Stimulated activated naive B cell treated with anti-CD40 and anti-IgM and Interleukin-4, amounts not matched to agents 10 μg/mL and 1 μg/mL and 100 μg/mL, for 72 hours (primary cell): Measurements from ENCODE around the gene SMAP2.
A peak's percentile ranks its signal among the peaks of the same experiment; 100 is the strongest.

ENCODE experiments used
- ATAC-seq, 2 donors: fragments of 150-1000 bp; cut with Tn5 transposase; replicated peaks; 2 replicates each; pipeline ENCODE4 v1.10.0; 2021; ENCODE audit warnings: moderate library complexity in 1 of 2
- DNase-seq: peaks from one replicate; pipeline ENCODE4 v3.0.0; 2021
- H3K27ac Mint-ChIP-seq: one replicate; pipeline ENCODE4 v1.8.0; 2022; ENCODE audit warnings: mild to moderate bottlenecking, mixed read lengths
- H3K27me3 Mint-ChIP-seq, 2 donors: one replicate each; pipeline ENCODE4 v1.8.0; 2022; ENCODE audit warnings: mixed read lengths in 2 of 2
- H3K36me3 Mint-ChIP-seq, 2 donors: one replicate each; pipeline ENCODE4 v1.8.0; 2022; ENCODE audit warnings: mixed read lengths in 2 of 2, mild to moderate bottlenecking in 1 of 2
- H3K4me1 Mint-ChIP-seq, 2 donors: one replicate each; pipeline ENCODE4 v1.8.0; 2022; ENCODE audit warnings: mixed read lengths in 2 of 2, mild to moderate bottlenecking in 1 of 2
- H3K4me3 Mint-ChIP-seq, 2 donors: one replicate each; pipeline ENCODE4 v1.8.0; 2022; ENCODE audit warnings: mild to moderate bottlenecking in 2 of 2, mixed read lengths in 2 of 2, moderate library complexity in 1 of 2
- H3K9me3 Mint-ChIP-seq, 2 donors: one replicate each; pipeline ENCODE4 v1.8.0; 2022; ENCODE audit warnings: mixed read lengths in 2 of 2, mild to moderate bottlenecking in 1 of 2

SMAP2 gene

GRCh38 chr1:40357625-40358024 is 15.9 kb upstream of the SMAP2 start:
- DNase-seq: no peak
- H3K4me3 Mint-ChIP-seq: no peak overlapping the region
- peaks cover 27 to 33% of the 10 kb centered on the region in 2 donors for H3K4me1 Mint-ChIP-seq
- peaks cover 4 to 12% of the 10 kb centered on the region in 2 donors for H3K36me3 Mint-ChIP-seq
- ATAC-seq: no peak
- H3K27ac Mint-ChIP-seq: no peak overlapping the region
- H3K9me3 Mint-ChIP-seq: peaks cover 2 to 4% of the 10 kb centered on the region in 2 donors
- no peaks in the 10 kb centered on the region for H3K27me3 Mint-ChIP-seq

- DNase-seq (no peak), ATAC-seq (no peak)
- Mint-ChIP-seq H3K36me3 (peaks cover 4 to 12% of the 10 kb centered on the region in 2 donors), H3K9me3 (peaks cover 2 to 4% of the 10 kb centered on the region in 2 donors), H3K27me3 (no peaks in the 10 kb centered on the region), H3K27ac (no peak overlapping the region), H3K4me3 (no peak overlapping the region), H3K4me1 (peaks cover 28 to 30% of the 10 kb centered on the region in 2 donors)
These were observed 12.9 kb upstream of the SMAP2 start for GRCh38 chr1:40360631-40361030.

- DNase-seq: no peak
- Mint-ChIP-seq H3K4me3 (no peak overlapping the region), H3K4me1 (peaks cover 23 to 24% of the 10 kb centered on the region in 2 donors), H3K9me3 (peaks cover 2 to 4% of the 10 kb centered on the region in 2 donors), H3K27ac (no peak overlapping the region), H3K27me3 (no peaks in the 10 kb centered on the region), H3K36me3 (peaks cover 4 to 12% of the 10 kb centered on the region in 2 donors)
- ATAC-seq: no peak
These were observed 12.3 kb upstream of the SMAP2 start for GRCh38 chr1:40361201-40361600.

GRCh38 chr1:40361637-40362036 is 11.9 kb upstream of the SMAP2 start:
- ATAC-seq: no peak
- H3K36me3 Mint-ChIP-seq: peaks cover 4 to 12% of the 10 kb centered on the region in 2 donors
- H3K4me1 Mint-ChIP-seq: peaks cover 20 to 21% of the 10 kb centered on the region in 2 donors
- H3K9me3 Mint-ChIP-seq: peaks cover 2 to 4% of the 10 kb centered on the region in 2 donors
- no peak overlapping the region for H3K4me3 Mint-ChIP-seq
- no peak overlapping the region for H3K27ac Mint-ChIP-seq
- no peak for DNase-seq
- H3K27me3 Mint-ChIP-seq: no peaks in the 10 kb centered on the region

- Mint-ChIP-seq H3K4me1 (peaks cover 14 to 19% of the 10 kb centered on the region in 2 donors), H3K4me3 (no peak overlapping the region), H3K27ac (no peak overlapping the region), H3K9me3 (peaks cover 2 to 4% of the 10 kb centered on the region in 2 donors), H3K36me3 (peaks cover 4 to 12% of the 10 kb centered on the region in 2 donors), H3K27me3 (no peaks in the 10 kb centered on the region)
- no peak for DNase-seq
- ATAC-seq: no peak
These were observed 11.3 kb upstream of the SMAP2 start for GRCh38 chr1:40362199-40362598.

GRCh38 chr1:40362699-40363098 is 10.8 kb upstream of the SMAP2 start:
- DNase-seq (no peak), ATAC-seq (no peak)
- peaks cover 2 to 4% of the 10 kb centered on the region in 2 donors for H3K9me3 Mint-ChIP-seq
- H3K27me3 Mint-ChIP-seq: no peaks in the 10 kb centered on the region
- peaks cover 4 to 12% of the 10 kb centered on the region in 2 donors for H3K36me3 Mint-ChIP-seq
- H3K4me3 Mint-ChIP-seq: no peak overlapping the region
- H3K4me1 Mint-ChIP-seq: peaks cover 14 to 19% of the 10 kb centered on the region in 2 donors
- no peak overlapping the region for H3K27ac Mint-ChIP-seq

GRCh38 chr1:40363721-40364120 is 9.8 kb upstream of the SMAP2 start:
- no peaks in the 10 kb centered on the region for H3K27me3 Mint-ChIP-seq
- peaks cover 2 to 4% of the 10 kb centered on the region in 2 donors for H3K9me3 Mint-ChIP-seq
- peak overlapping the region in 1 of 2 donors; percentile 16 for H3K4me3 Mint-ChIP-seq
- peaks cover 14 to 19% of the 10 kb centered on the region in 2 donors for H3K4me1 Mint-ChIP-seq
- H3K27ac Mint-ChIP-seq: peak overlapping the region; percentile 74
- peak; percentile 100 for ATAC-seq
- H3K36me3 Mint-ChIP-seq: peaks cover 4 to 10% of the 10 kb centered on the region in 2 donors
- no peak for DNase-seq

GRCh38 chr1:40371707-40372258 is 1.7 kb upstream of the SMAP2 start:
- DNase-seq (no peak), ATAC-seq (no peak)
- H3K9me3 Mint-ChIP-seq: no peaks in the 10 kb centered on the region
- H3K4me3 Mint-ChIP-seq: no peak overlapping the region
- no peaks in the 10 kb centered on the region for H3K27me3 Mint-ChIP-seq
- peaks cover 24 to 32% of the 10 kb centered on the region in 2 donors for H3K4me1 Mint-ChIP-seq
- no peak overlapping the region for H3K27ac Mint-ChIP-seq
- H3K36me3 Mint-ChIP-seq: peaks cover 17 to 19% of the 10 kb centered on the region in 2 donors

- Mint-ChIP-seq H3K9me3 (no peaks in the 10 kb centered on the region), H3K4me3 (peak overlapping the region; percentile 99), H3K27ac (peak overlapping the region; percentile 99), H3K4me1 (peaks cover 29 to 42% of the 10 kb centered on the region in 2 donors), H3K36me3 (peaks cover 17 to 27% of the 10 kb centered on the region in 2 donors), H3K27me3 (no peaks in the 10 kb centered on the region)
- no peak for DNase-seq
- no peak for ATAC-seq
These were observed 737 bp upstream of the SMAP2 start for GRCh38 chr1:40372658-40373322.

- H3K27ac Mint-ChIP-seq: peak overlapping the region; percentile 86
- H3K36me3 Mint-ChIP-seq: peaks cover 36 to 50% of the 10 kb centered on the region in 2 donors
- DNase-seq (no peak), ATAC-seq (no peak)
- peak overlapping the region; percentile 63 to 67 for H3K4me3 Mint-ChIP-seq
- H3K27me3 Mint-ChIP-seq: no peaks in the 10 kb centered on the region
- H3K4me1 Mint-ChIP-seq: peaks cover 38 to 68% of the 10 kb centered on the region in 2 donors
- H3K9me3 Mint-ChIP-seq: no peaks in the 10 kb centered on the region
These were observed 4.0 kb downstream of the SMAP2 start for GRCh38 chr1:40377512-40377911.

- H3K27ac Mint-ChIP-seq: peak overlapping the region; percentile 99
- peaks cover 46 to 61% of the 10 kb centered on the region in 2 donors for H3K36me3 Mint-ChIP-seq
These were observed 6.4 kb downstream of the SMAP2 start for GRCh38 chr1:40379785-40380452.

GRCh38 chr1:40380817-40381216 is 7.3 kb downstream of the SMAP2 start:
- ATAC-seq: peak; percentile 40 to 42
- Mint-ChIP-seq H3K36me3 (peaks cover 46 to 61% of the 10 kb centered on the region in 2 donors), H3K27me3 (no peaks in the 10 kb centered on the region), H3K27ac (peak overlapping the region; percentile 99), H3K4me3 (peak overlapping the region; percentile 80 to 85), H3K9me3 (no peaks in the 10 kb centered on the region), H3K4me1 (peaks cover 50 to 86% of the 10 kb centered on the region in 2 donors)
- DNase-seq: no peak

More at GRCh38 chr1:40379785-40380452, 6.4 kb downstream of the SMAP2 start:
- no peak for ATAC-seq
- H3K27me3 Mint-ChIP-seq: no peaks in the 10 kb centered on the region
- H3K4me1 Mint-ChIP-seq: peaks cover 46 to 80% of the 10 kb centered on the region in 2 donors
- H3K9me3 Mint-ChIP-seq: no peaks in the 10 kb centered on the region
- peak overlapping the region; percentile 41 to 80 for H3K4me3 Mint-ChIP-seq
- no peak for DNase-seq

GRCh38 chr1:40381268-40382107 is 8.0 kb downstream of the SMAP2 start:
- Mint-ChIP-seq H3K27me3 (no peaks in the 10 kb centered on the region), H3K4me3 (peak overlapping the region; percentile 80 to 85), H3K36me3 (peaks cover 42 to 60% of the 10 kb centered on the region in 2 donors), H3K9me3 (no peaks in the 10 kb centered on the region), H3K27ac (peak overlapping the region; percentile 99), H3K4me1 (peaks cover 51 to 85% of the 10 kb centered on the region in 2 donors)
- ATAC-seq (peak; percentile 26 to 40), DNase-seq (no peak)

- Mint-ChIP-seq H3K4me3 (peak overlapping the region; percentile 80 to 85), H3K36me3 (peaks cover 43 to 54% of the 10 kb centered on the region in 2 donors), H3K27ac (peak overlapping the region; percentile 99), H3K4me1 (peaks cover 50 to 79% of the 10 kb centered on the region in 2 donors), H3K27me3 (no peaks in the 10 kb centered on the region), H3K9me3 (no peaks in the 10 kb centered on the region)
- no peak for DNase-seq
- no peak for ATAC-seq
These were observed 8.6 kb downstream of the SMAP2 start for GRCh38 chr1:40382108-40382460.
